H1 (cell line): Measurements from ENCODE around the gene PLPPR2. TPM values are rescaled to one million over a fixed set of nuclear protein-coding genes. Genes with fewer than 3 reads are reported as not detected.

ENCODE experiments used
- CBX8 ChIP-seq: fragments of 300-800, 300-1000 bp; sonication (generic); IDR thresholded peaks from 2 replicates; pipeline ENCODE4 v1.7.1; 2016; ENCODE audit warnings: low read depth, low read length, borderline replicate concordance
- CEBPB ChIP-seq: IDR thresholded peaks from 2 replicates; pipeline ENCODE4 v1.6.1; 2012; ENCODE audit warnings: low read depth, low read length
- CREB1 ChIP-seq: IDR thresholded peaks from 2 replicates; pipeline ENCODE4 v1.6.1; 2012; ENCODE audit warnings: inconsistent platforms
- GABPA ChIP-seq: IDR thresholded peaks from 2 replicates; pipeline ENCODE4 v1.6.1; 2011; ENCODE audit warnings: mild to moderate bottlenecking, low read length, moderate library complexity, borderline replicate concordance; ENCODE audit not compliant: insufficient read depth
- HDAC2 ChIP-seq, 2 experiments: fragments of 300-600 bp in 1 of 2; sonication (generic) in 1 of 2; IDR thresholded peaks; 2 replicates each; pipeline ENCODE4 v1.6.1; 2011 to 2012; ENCODE audit warnings: low read depth in 2 of 2, low read length in 2 of 2, mild to moderate bottlenecking in 2 of 2, moderate library complexity in 2 of 2, borderline replicate concordance in 1 of 2, inconsistent platforms in 1 of 2
- KDM1A ChIP-seq: fragments of 200-600, 300-600 bp; sonication (generic); IDR thresholded peaks from 2 replicates; pipeline ENCODE4 v1.7.1; 2016; ENCODE audit warnings: mild to moderate bottlenecking, low read length, borderline replicate concordance
- KDM5A ChIP-seq: fragments of 200-600 bp; IDR thresholded peaks from 2 replicates; pipeline ENCODE4 v1.7.1; 2012; ENCODE audit warnings: mild to moderate bottlenecking, low read length, inconsistent platforms, mixed read lengths
- RAD21 ChIP-seq, 2 experiments: IDR thresholded peaks in 1 of 2; conservative IDR thresholded peaks in 1 of 2; 2 replicates each; pipeline ENCODE4 v1.6.1; 2011; ENCODE audit warnings: low read depth in 2 of 2, low read length in 2 of 2, improper control_type of control experiment in 1 of 2, inconsistent platforms in 1 of 2, mild to moderate bottlenecking in 1 of 2, moderate library complexity in 1 of 2
- RNF2 ChIP-seq: fragments of 200-900, 300-1000 bp; sonication (generic); IDR thresholded peaks from 2 replicates; pipeline ENCODE4 v1.7.1; 2016; ENCODE audit warnings: borderline replicate concordance, low read depth, mild to moderate bottlenecking, antibody characterized with exemption, low read length; ENCODE audit not compliant: poor library complexity, severe bottlenecking; ENCODE audit errors: missing control alignments
- SIRT6 ChIP-seq: IDR thresholded peaks from one replicate; pipeline ENCODE4 v1.7.1; 2012; ENCODE audit warnings: low read length, inconsistent platforms
- SP4 ChIP-seq: IDR thresholded peaks from 2 replicates; pipeline ENCODE4 v1.6.1; 2012; ENCODE audit warnings: low read length, inconsistent platforms
- YY1 ChIP-seq: IDR thresholded peaks from 2 replicates; pipeline ENCODE4 v1.6.1; 2011; ENCODE audit warnings: low read depth, mild to moderate bottlenecking, low read length
- polyA plus RNA-seq, 7 experiments: library from polyadenylated mRNA; depleted of rRNA in 3 of 7; stranded (reverse) in 5 of 7; unstranded in 2 of 7; fragments of >200 nt in 5 of 7; fragments of 200-250 nt in 2 of 7; gene quantifications; 1 replicate in 5 of 7; 2 replicates in 1 of 7; 4 replicates in 1 of 7; pipeline versions ENCODE4 v1.2.1 to v1.2.3, GENCODE V29; 2011 to 2013; ENCODE audit warnings: missing spikeins in 2 of 7, mixed read lengths in 2 of 7
- total RNA-seq: library from RNA; stranded (reverse); fragmentation: NEBNext Ultra II Directional; extraction: Animal tissue kit (Norgen Biotek cat#: 25700); gene quantifications from 2 replicates; pipeline ENCODE4 v1.2.1, GENCODE V29; 2021
- TF ChIP-seq, protein P1 (sequence below), 3 experiments: IDR thresholded peaks; 1 replicate in 2 of 3; 2 replicates in 1 of 3; pipeline versions ENCODE4 v1.5.1 to v1.6.1; 2011; ENCODE audit warnings: low read length in 3 of 3, mild to moderate bottlenecking in 3 of 3, inconsistent platforms in 2 of 3, low read depth in 1 of 3, moderate library complexity in 1 of 3; ENCODE audit not compliant: insufficient read depth in 1 of 3; ENCODE audit errors: control extremely low read depth in 1 of 3
- TF ChIP-seq, protein P2 (sequence below): IDR thresholded peaks from 2 replicates; pipeline ENCODE4 v1.6.1; 2012; ENCODE audit warnings: inconsistent platforms

PLPPR2 gene
- total and polyA plus RNA-seq, 2 of the 8 experiments (the other 6 are each of a cell fraction or from before 2014, with no cell fraction given), result 7.2 to 11.7 TPM

DNA sequence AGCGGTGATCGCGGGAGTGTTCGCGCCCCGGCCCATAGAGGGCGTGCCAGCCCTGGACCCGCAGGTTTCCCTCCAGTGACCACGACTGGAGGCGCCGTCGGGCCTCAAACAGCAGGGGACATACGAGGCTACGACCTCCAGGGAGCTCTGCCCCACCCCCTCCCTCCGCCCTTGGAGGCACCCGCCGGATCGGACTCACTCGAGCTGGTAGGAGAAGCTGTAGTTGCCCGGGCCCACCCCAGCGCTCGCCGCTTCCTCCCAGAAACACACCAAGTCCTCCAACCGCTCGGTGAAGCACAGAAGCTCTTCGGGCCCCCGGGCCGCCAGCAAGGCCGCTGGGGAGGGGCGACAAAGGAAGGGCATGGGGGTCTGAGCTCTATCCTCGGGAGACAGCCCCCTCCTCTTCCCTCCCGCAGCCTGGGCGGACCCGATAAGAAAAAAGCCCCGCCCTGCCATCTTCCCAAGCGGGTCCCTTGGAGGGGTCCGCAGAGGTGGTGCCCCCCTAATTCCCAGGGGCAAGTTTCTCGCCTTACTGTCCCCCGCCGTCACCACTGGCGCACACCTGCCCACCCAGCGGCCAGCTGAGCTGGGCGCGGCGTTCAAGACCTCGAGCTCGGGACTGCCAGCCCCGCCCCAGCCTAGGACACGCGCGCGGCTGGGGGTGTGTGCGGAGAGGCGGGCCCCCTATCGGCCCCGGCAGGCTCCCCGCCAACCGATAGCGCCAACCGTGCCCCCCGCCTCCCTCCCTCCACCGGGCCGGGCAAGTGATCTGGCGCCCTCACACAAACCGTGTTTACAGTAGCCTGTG lies 27.9 kb downstream of the PLPPR2 start (continued):
- TF ChIP-seq SP4, result no peak
- TF ChIP-seq YY1, result 0 out of 2 replicates have a peak, but pooled peaks have one; percentile 8
- TF ChIP-seq, protein P1, sequence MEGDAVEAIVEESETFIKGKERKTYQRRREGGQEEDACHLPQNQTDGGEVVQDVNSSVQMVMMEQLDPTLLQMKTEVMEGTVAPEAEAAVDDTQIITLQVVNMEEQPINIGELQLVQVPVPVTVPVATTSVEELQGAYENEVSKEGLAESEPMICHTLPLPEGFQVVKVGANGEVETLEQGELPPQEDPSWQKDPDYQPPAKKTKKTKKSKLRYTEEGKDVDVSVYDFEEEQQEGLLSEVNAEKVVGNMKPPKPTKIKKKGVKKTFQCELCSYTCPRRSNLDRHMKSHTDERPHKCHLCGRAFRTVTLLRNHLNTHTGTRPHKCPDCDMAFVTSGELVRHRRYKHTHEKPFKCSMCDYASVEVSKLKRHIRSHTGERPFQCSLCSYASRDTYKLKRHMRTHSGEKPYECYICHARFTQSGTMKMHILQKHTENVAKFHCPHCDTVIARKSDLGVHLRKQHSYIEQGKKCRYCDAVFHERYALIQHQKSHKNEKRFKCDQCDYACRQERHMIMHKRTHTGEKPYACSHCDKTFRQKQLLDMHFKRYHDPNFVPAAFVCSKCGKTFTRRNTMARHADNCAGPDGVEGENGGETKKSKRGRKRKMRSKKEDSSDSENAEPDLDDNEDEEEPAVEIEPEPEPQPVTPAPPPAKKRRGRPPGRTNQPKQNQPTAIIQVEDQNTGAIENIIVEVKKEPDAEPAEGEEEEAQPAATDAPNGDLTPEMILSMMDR (IDR thresholded peaks at IDR 0.05; ENCODE audit: control extremely low read depth in 1 of 3, insufficient read depth in 1 of 3, low read depth in 1 of 3, low read length in 3 of 3), result peak; percentile 92 to 94 (median 92)
- TF ChIP-seq SIRT6, result no peak
- peak; percentile 77 for TF ChIP-seq CREB1
- TF ChIP-seq GABPA, result no peak
- TF ChIP-seq RNF2, result no peak
- TF ChIP-seq KDM5A, result no peak
- TF ChIP-seq KDM1A, result peak; percentile 95
- TF ChIP-seq CBX8, result no peak
- peak; percentile 43 to 54 for TF ChIP-seq RAD21 (IDR thresholded peaks at IDR 0.05 in 1 of 2, conservative IDR thresholded peaks at IDR 0.05 in 1 of 2; ENCODE audit: low read depth in 2 of 2, low read length in 2 of 2)
- 0 out of 4 replicates have a peak, but pooled peaks of 1 of the 2 experiments have one; percentile 47 for TF ChIP-seq HDAC2 (IDR thresholded peaks at IDR 0.05; ENCODE audit: borderline replicate concordance in 1 of 2, low read depth in 2 of 2, low read length in 2 of 2)
- TF ChIP-seq CEBPB, result no peak
- TF ChIP-seq, protein P2, sequence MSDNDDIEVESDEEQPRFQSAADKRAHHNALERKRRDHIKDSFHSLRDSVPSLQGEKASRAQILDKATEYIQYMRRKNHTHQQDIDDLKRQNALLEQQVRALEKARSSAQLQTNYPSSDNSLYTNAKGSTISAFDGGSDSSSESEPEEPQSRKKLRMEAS, result peak; percentile 79
